Subcutaneous abdominal adipose tissue (tissue), 5 donors: ENCODE measurements around the gene SENP3.

Experiments
- H3K27ac ChIP-seq: one replicate; pipeline ENCODE4 v1.7.0; 2013; ENCODE audit warnings: low read depth, mild to moderate bottlenecking, inconsistent platforms, low read length, moderate library complexity
- H3K27me3 ChIP-seq, 5 donors: one replicate each; pipeline ENCODE4 v1.7.0; 2013; ENCODE audit warnings: low read length in 5 of 5, inconsistent platforms in 1 of 5; ENCODE audit not compliant: control insufficient read depth in 5 of 5, insufficient read depth in 4 of 5
- H3K36me3 ChIP-seq, 5 donors: one replicate each; pipeline ENCODE4 v1.7.0; 2013; ENCODE audit warnings: low read length in 5 of 5; ENCODE audit not compliant: control insufficient read depth in 5 of 5, insufficient read depth in 5 of 5
- H3K4me1 ChIP-seq, 5 donors: one replicate each; pipeline ENCODE4 v1.7.0; 2013; ENCODE audit warnings: low read length in 5 of 5, mild to moderate bottlenecking in 3 of 5, moderate library complexity in 1 of 5; ENCODE audit not compliant: control insufficient read depth in 5 of 5, insufficient read depth in 5 of 5
- H3K4me3 ChIP-seq, 5 donors: one replicate each; pipeline ENCODE4 v1.7.0; 2013; ENCODE audit warnings: low read length in 5 of 5, low read depth in 1 of 5
- H3K9ac ChIP-seq, 5 donors: one replicate each; pipeline ENCODE4 v1.7.0; 2013; ENCODE audit warnings: low read length in 5 of 5, mild to moderate bottlenecking in 4 of 5, moderate library complexity in 3 of 5
- H3K9me3 ChIP-seq, 5 donors: one replicate each; pipeline ENCODE4 v1.7.0; 2013; ENCODE audit warnings: low read length in 5 of 5; ENCODE audit not compliant: control insufficient read depth in 5 of 5
- donor health status: healthy.
- donor health status: healthy.
- donor health status: healthy.
- donor health status: healthy.
- donor health status: healthy.

Gene SENP3

DNA sequence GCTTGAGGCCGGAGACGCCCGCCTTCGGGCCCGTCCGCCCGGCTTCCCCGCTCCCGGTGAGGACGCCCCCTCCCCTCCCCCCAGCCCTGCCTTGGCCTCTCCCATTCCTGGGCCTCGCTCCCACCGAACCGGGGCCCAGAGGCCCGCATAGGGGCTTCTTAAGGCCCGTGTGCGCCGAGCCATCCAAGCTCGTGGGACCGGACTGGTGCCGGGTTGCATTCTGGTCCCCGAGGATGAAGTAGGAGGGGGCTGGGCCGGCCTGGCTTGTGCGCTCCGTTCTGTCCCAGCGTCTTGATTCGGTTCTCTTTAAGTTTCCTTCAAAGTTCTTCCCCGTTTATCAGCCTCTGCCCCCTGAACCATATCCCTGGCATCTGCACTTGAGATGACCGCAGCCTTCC lies 488 bp downstream of the SENP3 start:
- Histone ChIP-seq H3K4me3 (peak overlapping the region; percentile 72 to 82 (median 75)), H3K9me3 (no peaks in the 10 kb centered on the region), H3K9ac (peak overlapping the region; percentile 71 to 95 (median 90)), H3K4me1 (peaks cover 11 to 66% (median 63%) of the 10 kb centered on the region in 5 donors), H3K36me3 (peaks cover 3 to 44% (median 25%) of the 10 kb centered on the region in 5 donors), H3K27me3 (no peaks in the 10 kb centered on the region), H3K27ac (peak overlapping the region; percentile 97)

DNA sequence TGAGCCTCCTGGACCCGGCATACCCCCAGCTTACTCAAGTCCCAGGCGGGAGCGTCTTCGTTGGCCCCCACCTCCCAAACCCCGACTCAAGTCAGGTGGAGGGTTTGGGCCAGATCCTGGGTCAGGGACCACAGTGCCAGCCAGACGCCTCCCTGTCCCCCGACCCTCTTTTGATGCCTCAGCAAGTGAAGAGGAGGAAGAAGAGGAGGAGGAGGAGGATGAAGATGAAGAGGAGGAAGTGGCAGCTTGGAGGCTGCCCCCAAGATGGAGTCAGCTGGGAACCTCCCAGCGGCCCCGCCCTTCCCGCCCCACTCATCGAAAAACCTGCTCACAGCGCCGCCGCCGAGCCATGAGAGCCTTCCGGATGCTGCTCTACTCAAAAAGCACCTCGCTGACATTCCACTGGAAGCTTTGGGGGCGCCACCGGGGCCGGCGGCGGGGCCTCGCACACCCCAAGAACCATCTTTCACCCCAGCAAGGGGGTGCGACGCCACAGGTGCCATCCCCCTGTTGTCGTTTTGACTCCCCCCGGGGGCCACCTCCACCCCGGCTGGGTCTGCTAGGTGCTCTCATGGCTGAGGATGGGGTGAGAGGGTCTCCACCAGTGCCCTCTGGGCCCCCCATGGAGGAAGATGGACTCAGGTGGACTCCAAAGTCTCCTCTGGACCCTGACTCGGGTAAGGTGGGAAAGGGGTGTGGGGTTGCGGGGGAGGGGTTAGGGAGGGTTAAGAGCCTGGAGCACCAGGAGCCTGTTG lies 1.6 kb downstream of the SENP3 start:
- Histone ChIP-seq H3K27ac (no peak overlapping the region), H3K4me1 (peaks cover 5 to 55% (median 52%) of the 10 kb centered on the region in 5 donors), H3K9me3 (no peaks in the 10 kb centered on the region), H3K27me3 (no peaks in the 10 kb centered on the region), H3K4me3 (peak overlapping the region in 1 of 5 donors; percentile 75), H3K9ac (peak overlapping the region in 3 of 5 donors; percentile 90 to 95 (median 91)), H3K36me3 (peaks cover 3 to 51% (median 30%) of the 10 kb centered on the region in 5 donors)

DNA sequence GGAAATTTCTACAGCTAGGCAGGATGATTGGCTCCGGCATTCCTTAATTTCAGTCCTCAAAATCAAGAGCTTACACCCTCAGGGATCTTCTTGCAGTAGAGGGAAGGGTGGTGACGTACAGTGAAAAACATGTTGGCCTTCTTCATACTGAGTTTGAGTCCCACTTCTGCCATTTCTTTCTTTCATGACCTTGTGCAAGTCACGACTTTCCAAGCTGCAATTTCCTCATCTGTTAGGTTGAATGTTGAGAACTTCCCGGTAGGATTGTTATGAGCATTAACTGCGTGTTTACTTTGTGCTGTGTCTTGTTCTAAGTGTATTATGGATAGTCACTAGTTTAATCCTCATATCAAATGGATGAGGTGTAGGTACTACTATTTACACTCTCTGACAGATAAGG lies 7.9 kb downstream of the SENP3 start:
- H3K27ac ChIP-seq, result no peak overlapping the region
- H3K4me3 ChIP-seq, result no peak overlapping the region
- H3K9me3 ChIP-seq, result no peaks in the 10 kb centered on the region
- H3K4me1 ChIP-seq, result peaks cover 8 to 18% (median 15%) of the 10 kb centered on the region in 5 donors
- H3K27me3 ChIP-seq, result no peaks in the 10 kb centered on the region
- no peak overlapping the region for H3K9ac ChIP-seq
- peaks cover 7 to 68% (median 55%) of the 10 kb centered on the region in 5 donors for H3K36me3 ChIP-seq

- Histone ChIP-seq H3K27me3 (no peaks in the 10 kb centered on the region), H3K4me3 (no peak overlapping the region), H3K9me3 (no peaks in the 10 kb centered on the region), H3K9ac (no peak overlapping the region), H3K27ac (no peak overlapping the region), H3K36me3 (peaks cover 13 to 68% (median 55%) of the 10 kb centered on the region in 5 donors), H3K4me1 (peaks cover 9 to 26% (median 23%) of the 10 kb centered on the region in 5 donors)
Observed at GRCh38 chr17:7570351-7570750, 8.6 kb downstream of the SENP3 start.

GRCh38 chr17:7572338-7572587 lies 10.5 kb downstream of the SENP3 start:
- Histone ChIP-seq H3K27me3 (no peaks in the 10 kb centered on the region), H3K36me3 (peaks cover 20 to 70% (median 61%) of the 10 kb centered on the region in 5 donors), H3K4me1 (peaks cover 12 to 43% (median 34%) of the 10 kb centered on the region in 5 donors), H3K4me3 (peak overlapping the region; percentile 54 to 98 (median 80)), H3K9ac (peak overlapping the region; percentile 16 to 79 (median 62)), H3K9me3 (no peaks in the 10 kb centered on the region), H3K27ac (peak overlapping the region; percentile 98)

GRCh38 chr17:7572588-7573323 lies 11.0 kb downstream of the SENP3 start:
- Histone ChIP-seq H3K4me1 (peaks cover 12 to 48% (median 39%) of the 10 kb centered on the region in 5 donors), H3K4me3 (peak overlapping the region; percentile 52 to 99 (median 98)), H3K9me3 (no peaks in the 10 kb centered on the region), H3K9ac (peak overlapping the region; percentile 77 to 98 (median 98)), H3K36me3 (peaks cover 22 to 70% (median 61%) of the 10 kb centered on the region in 5 donors), H3K27ac (peak overlapping the region; percentile 98), H3K27me3 (no peaks in the 10 kb centered on the region)

DNA sequence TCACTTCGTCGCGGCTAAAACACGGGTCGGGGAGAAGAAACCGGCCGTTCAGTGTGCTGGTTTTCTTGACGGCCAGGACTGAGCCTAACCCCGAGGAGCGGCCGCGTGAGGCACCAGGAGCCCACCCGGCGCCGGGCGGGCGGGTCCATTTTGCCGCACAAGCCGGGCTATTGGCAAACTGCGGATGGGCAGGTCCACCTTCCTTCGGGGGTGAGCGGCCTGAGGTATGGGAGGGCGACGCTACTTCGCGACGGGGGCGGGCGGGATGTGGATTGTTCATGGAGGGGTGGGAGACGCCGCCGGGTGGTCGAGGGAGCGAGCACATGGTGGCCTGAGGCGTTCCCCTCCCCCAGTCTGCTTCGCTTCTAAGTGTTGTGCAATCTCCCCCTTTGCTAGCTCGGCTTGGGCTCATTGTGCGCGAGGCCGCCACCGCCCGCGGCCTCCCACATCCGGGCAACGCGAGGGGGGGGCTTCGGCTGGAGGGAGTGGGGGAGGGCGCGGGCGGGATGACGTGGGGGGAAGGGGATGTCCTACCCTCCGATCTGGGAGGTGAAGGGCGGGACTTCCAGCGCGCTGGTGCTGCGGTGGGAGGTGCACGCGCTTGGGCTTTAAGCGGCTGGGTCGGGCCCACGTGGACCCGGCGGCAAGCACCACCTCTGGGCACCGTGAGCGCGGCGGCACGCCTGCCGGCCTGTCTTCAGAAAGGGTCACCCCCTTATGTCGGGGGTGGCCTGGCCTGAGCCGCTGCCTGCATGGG lies 11.8 kb downstream of the SENP3 start:
- Histone ChIP-seq H3K4me3 (peak overlapping the region; percentile 84 to 99 (median 98)), H3K4me1 (peaks cover 12 to 55% (median 42%) of the 10 kb centered on the region in 5 donors), H3K27me3 (no peaks in the 10 kb centered on the region), H3K27ac (peak overlapping the region; percentile 98), H3K9me3 (no peaks in the 10 kb centered on the region), H3K9ac (peak overlapping the region; percentile 77 to 98 (median 98)), H3K36me3 (peaks cover 26 to 73% (median 67%) of the 10 kb centered on the region in 5 donors)

GRCh38 chr17:7574176-7574953 lies 12.6 kb downstream of the SENP3 start:
- H3K4me3 ChIP-seq, result peak overlapping the region; percentile 84 to 99 (median 98)
- no peaks in the 10 kb centered on the region for H3K27me3 ChIP-seq
- H3K9me3 ChIP-seq, result no peaks in the 10 kb centered on the region
- peak overlapping the region; percentile 19 to 87 (median 73) for H3K9ac ChIP-seq
- peaks cover 18 to 64% (median 51%) of the 10 kb centered on the region in 5 donors for H3K4me1 ChIP-seq
- peaks cover 25 to 75% (median 67%) of the 10 kb centered on the region in 5 donors for H3K36me3 ChIP-seq
- peak overlapping the region; percentile 98 for H3K27ac ChIP-seq

DNA sequence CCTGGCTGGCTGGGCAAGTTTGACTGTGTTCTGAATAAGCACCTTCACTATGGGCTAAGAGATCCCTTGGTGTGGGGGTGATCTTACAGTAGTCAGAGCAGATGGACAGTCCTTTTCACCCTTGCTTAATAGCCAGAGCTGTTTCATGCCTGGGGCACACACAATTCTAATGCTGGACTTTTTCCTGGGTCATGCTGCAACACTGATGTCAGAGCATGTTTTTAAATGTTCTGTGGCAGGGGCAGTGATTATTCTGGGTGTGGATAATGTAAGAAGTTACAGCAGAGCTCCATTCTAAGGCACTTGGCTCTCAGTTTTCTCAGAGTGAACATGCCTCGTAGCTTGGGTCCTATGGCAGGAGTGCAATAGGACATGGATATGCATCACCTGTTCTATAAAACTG lies 13.8 kb downstream of the SENP3 start:
- Histone ChIP-seq H3K9me3 (no peaks in the 10 kb centered on the region), H3K4me3 (peak overlapping the region in 3 of 5 donors; percentile 85 to 98 (median 98)), H3K4me1 (peaks cover 24 to 75% (median 62%) of the 10 kb centered on the region in 5 donors), H3K36me3 (peaks cover 21 to 66% (median 63%) of the 10 kb centered on the region in 5 donors), H3K27me3 (no peaks in the 10 kb centered on the region), H3K9ac (peak overlapping the region in 2 of 5 donors; percentile 73 to 84), H3K27ac (peak overlapping the region; percentile 98)
